ENCODE measurements around the gene PPIL1. TPM values are rescaled to one million over a fixed set of nuclear protein-coding genes. Genes with fewer than 3 reads are reported as not detected.

The PPIL1 gene
- total RNA-seq, 1 donor from 2014 or later, result 21.3 TPM

- DNase-seq, result no peak
Measured at GRCh38 chr6:36834576-36835341, 39.8 kb downstream of the PPIL1 start.

GRCh38 chr6:36833182-36833789, 41.3 kb downstream of the PPIL1 start:
- no peak for DNase-seq

- no peak for DNase-seq
Measured at GRCh38 chr6:36832313-36832712, 42.3 kb downstream of the PPIL1 start.

GRCh38 chr6:36830577-36830976, 44.0 kb downstream of the PPIL1 start:
- DNase-seq, result no peak

GRCh38 chr6:36829919-36830544, 44.6 kb downstream of the PPIL1 start:
- peak; percentile 70 for DNase-seq

GRCh38 chr6:36827261-36828079, 47.1 kb downstream of the PPIL1 start:
- peak; percentile 99 for DNase-seq

GRCh38 chr6:36826520-36827227, 47.9 kb downstream of the PPIL1 start:
- no peak for DNase-seq

- DNase-seq, result peak; percentile 54
Measured at GRCh38 chr6:36825994-36826393, 48.6 kb downstream of the PPIL1 start.

GRCh38 chr6:36825452-36825851, 49.2 kb downstream of the PPIL1 start:
- DNase-seq, result no peak

- DNase-seq, result peak; percentile 78
Measured at GRCh38 chr6:36824253-36824652, 50.4 kb downstream of the PPIL1 start.

GRCh38 chr6:36823421-36824096, 51.0 kb downstream of the PPIL1 start:
- peak; percentile 50 for DNase-seq

GRCh38 chr6:36822506-36823269, 51.9 kb downstream of the PPIL1 start:
- peak; percentile 99 for DNase-seq

- DNase-seq, result no peak
Measured at GRCh38 chr6:36821581-36822335, 52.8 kb downstream of the PPIL1 start.

GRCh38 chr6:36820700-36821580, 53.7 kb downstream of the PPIL1 start:
- DNase-seq, result peak; percentile 25

- DNase-seq, result no peak
Measured at GRCh38 chr6:36818756-36819155, 55.8 kb downstream of the PPIL1 start.

GRCh38 chr6:36817847-36818246, 56.8 kb downstream of the PPIL1 start:
- no peak for DNase-seq

GRCh38 chr6:36817176-36817817, 57.3 kb downstream of the PPIL1 start:
- no peak for DNase-seq

GRCh38 chr6:36815962-36816735, 58.5 kb downstream of the PPIL1 start:
- DNase-seq, result no peak
